GM19372 (cell line): ENCODE results near the gene RAB20.
"Not testable (repeated sequence)": the region's sequence is repeated elsewhere in the genome, so short reads cannot be mapped to it uniquely, and the experiment has no call there.

Experiments
- ATAC-seq: cut with Tn5 transposase; IDR thresholded peaks from one replicate; pipeline ENCODE4 v1.9.1; 2021; ENCODE audit warnings: mild to moderate bottlenecking, low read depth, moderate library complexity; ENCODE audit not compliant: unreplicated experiment

RAB20 gene

DNA sequence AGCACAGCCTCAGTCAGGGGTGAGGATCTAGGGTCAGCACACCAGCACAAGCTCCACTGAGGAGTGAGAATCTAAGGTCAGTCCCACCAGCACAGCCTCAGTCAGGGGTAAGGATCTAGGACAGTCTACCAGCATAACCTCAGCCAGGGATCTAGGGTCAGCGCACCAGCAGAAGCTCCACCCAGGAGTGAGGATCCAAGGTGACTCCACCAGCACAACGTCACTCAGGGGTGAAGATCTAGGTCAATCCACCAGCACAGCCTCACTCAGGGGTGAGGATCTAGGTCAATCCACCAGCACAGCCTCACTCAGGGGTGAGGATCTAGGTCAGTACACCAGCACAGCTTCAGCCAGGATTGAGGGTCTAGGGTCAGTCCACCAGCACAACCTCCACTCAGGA, 64.5 kb downstream of the RAB20 start:
- no peak for ATAC-seq

DNA sequence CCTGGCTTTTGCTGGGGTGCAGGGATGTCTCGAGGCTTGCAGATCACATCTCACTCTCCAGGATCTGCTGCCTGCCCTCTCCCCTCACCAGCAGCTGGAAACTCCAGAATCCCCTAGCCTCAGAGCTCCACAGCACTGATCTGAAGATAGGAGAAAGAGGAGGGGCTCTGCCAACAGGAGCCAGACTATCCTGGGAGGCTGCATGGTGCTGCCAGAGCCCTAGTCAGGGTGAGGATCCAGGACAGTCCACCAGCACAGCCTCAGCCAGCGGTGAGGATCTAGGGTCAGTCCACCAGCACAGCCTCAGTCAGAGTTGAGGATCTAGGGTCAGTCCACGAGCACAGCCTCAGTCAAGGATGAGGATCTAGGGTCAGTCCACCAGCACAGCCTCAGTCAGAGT, 65.2 kb downstream of the RAB20 start:
- no peak for ATAC-seq

DNA sequence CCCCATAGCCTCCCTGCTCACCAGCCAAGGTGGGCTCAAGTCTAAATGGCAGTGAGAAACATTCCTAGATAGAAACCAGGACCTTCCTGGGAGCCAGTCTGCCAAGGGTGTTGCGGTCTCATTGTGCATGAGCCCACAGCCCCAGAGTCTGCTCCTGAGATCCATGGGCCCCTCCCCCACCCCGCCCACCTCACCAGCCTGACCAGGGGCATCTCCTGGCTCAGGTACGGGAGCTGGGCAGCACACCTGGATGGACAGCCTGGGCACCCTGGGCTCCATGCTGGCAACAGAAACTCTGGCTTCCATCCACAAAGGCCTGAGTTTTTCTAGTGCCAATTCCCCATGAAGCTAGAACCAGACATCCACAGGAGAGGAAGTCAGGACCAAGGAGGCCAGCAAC, 65.6 kb downstream of the RAB20 start:
- no peak for ATAC-seq

DNA sequence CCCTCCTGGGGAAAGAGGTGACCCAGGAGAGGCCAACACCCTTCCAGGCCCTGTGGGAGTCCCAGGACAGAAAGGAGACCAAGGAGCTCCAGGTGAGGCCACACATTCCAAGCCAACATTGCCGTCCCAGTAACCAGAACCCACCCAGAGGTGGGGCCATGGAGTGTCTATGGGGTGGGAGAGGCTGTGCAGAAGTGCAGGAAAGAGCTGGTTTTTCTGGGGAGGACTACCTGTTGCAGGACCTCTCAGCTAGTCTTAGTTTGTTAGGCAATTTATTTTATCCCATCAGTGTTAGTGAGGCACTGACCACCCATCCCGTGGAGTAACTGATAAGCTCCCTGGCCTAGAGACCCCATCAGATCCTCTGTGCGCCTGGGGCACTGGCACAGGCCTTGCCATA, 66.1 kb downstream of the RAB20 start:
- ATAC-seq = no peak

DNA sequence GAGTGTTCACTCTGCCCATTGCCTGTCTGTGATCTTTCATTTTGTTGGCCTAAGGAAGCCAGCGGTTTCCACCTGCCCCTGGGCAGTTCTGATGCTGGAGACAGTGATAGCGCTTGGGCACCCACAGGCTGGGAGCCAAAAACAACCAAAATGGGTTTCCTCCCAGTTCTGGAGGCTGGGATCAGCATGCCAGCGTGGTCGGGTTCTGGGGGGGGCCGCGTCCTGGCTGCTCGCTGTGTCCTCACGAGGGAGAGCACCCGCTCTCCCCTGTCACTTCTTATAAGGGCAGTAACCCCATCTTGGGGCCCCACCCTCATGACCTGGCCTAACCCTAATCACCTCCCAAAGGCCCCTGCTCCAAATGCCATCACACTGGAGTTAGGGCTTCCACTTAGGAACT, 67.9 kb downstream of the RAB20 start:
- ATAC-seq = no peak

DNA sequence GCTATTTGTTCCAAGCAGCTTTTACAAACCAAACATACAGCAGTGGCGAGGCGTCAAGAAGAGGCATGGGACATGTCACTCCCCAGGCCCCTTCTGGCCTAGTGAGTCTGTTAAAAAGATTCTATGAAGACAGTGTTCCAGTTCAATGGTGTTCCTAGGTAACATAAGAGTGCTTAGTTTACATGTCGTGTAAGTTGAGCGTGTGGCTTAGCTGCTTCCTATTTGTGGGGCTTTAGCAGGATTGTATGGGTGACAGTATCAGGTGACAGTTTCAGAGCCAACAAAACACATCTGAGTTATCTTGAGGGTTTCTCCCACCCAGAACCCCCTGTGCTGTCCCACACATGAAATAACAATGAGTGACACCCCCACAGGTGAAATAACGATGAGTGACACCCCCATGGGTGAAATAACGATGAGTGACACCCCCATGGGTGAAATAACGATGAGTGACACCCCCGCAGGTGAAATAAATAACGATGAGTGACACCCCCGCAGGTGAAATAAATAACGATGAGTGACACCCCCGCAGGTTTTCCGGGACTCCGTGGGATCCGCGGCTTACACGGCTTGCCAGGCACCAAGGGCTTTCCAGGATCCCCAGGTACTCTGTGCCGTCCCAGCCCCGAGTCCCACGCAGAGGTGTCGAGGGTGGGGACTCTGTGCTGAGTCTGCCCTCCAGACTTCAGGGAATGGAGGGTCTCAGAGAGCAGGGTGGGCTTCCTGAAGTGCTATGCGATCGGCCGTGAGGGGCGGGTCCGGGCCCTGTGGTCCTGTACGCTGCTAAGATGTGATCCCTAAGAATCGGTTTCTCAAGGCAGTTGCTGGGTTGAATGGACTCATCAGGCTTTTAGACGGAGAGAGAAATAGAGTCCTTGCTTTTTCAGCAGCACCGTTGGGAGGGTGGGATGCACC, 68.6 kb downstream of the RAB20 start:
- no peak for ATAC-seq

DNA sequence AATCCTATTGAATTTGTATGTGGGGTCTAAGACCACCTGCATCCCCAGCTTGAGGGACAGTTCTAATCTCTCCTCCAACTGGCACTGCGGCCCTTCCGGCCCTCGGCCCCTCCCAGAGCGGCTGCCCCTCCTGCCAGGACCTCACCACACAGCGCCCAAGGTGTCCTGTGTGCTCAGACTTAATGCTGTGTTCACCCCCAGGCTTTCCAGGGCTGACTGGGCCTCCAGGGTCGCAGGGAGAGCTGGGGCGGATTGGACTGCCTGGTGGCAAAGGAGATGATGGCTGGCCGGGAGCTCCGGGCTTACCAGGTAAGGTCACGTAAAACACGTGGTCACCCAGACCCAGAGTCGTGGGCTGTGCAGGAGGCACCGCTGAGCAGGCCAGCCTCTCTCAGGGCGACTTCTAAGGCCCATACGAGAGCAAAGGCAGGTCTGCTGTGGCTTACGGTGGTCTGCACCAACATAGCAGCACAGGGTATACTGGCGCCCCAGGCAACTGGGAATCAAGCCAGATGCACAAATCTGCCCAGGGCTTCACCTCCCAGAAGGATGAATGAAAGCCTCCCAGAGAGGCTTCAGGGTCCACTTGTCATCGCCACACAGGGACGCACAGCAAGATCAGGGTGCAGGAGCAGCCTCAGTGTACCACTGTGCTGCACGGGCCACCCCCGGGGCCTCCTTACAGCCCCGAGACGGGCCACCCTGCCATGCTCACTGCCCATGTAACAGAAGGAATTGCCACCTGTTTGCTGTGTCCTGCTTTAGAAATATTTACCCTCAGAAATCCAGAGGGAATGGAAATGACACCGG, 69.4 kb downstream of the RAB20 start:
- ATAC-seq = no peak

DNA sequence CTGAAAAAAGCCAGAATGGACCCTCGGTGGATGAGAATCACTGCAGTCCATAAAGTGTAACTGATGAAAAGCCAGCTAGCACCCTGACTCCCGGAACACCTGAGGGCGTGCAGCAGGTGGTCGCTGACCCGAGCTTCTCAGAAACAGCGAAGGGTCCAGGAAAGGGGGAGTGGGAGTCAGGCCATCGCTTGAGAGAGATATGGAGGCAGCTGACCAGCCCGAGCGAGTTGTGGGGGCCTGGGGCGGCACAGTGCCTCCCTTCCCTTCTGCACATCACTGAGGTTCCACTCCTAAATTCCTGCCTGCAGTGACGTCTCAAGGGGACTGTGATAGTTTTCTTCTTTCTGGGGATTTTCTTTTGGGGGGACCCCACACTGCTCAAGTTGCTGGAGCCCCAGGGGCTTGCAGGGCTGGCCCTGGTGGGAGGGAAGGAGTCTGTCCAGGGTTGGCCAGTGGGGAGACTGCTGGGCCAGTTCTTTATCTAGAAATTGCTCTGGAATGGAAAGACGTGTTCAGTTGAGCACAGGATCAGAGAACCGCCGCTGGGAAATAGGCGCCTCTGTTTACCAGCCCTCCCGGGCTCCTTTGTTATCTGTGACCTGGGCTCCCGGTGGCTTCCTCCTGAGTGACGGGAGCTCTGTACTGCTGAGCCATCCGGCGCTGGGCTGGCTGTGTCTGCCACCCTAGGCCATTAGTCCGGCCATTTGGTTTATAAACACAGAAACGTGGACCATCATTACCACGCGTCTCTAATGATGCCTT, 71.3 kb downstream of the RAB20 start:
- ATAC-seq = no peak

DNA sequence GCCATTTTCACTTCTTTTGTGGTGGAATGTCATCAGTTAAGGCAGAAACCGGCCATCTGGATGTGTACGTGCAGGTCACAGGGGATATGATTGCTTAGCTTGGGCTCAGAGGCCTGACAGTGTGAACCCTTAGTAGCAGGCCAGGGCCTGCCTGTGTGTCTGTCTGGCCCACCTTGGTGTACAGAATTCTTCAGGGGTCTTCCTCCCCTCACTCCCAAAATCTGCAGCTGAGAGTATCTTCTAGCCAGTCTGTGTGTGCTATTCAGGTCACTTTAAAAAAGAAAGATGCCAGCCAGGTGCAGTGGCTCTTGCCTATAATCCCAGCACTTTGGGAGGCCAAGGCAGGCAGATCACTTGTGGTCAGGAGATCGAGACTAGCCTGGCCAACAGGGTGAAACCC, 74.6 kb downstream of the RAB20 start:
- not testable (repeated sequence) for ATAC-seq

DNA sequence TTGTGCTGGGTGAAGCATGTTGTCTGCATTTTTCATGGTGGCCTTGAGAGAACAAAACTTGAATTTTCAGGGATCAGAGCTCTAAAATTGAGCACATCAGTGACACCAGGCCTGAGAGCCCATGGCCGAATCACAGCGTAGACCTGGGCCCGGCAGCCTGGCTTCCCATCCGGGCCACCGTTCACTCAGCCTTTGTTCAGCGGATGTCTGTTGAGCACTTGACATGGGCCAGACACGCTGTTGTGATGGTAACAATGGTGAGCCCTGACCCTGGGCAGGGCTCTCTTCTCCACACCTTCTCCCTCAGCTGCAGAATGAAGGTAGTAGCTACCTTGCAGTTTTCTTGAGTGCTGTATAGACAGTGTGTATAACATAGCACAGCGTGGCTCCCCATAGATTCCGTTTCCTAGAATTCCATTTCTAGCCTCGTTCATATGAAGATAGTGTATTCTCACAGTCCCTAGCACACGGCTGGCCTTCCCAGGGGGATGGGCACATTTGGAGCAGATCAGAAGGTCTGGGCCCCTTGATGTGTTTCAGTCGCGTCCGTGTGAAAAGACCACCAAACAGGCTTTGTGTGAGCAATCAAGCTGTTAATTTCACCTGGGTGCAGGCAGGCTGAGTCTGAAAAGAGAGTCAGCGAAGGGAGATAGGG, 75.3 kb downstream of the RAB20 start:
- no peak for ATAC-seq

DNA sequence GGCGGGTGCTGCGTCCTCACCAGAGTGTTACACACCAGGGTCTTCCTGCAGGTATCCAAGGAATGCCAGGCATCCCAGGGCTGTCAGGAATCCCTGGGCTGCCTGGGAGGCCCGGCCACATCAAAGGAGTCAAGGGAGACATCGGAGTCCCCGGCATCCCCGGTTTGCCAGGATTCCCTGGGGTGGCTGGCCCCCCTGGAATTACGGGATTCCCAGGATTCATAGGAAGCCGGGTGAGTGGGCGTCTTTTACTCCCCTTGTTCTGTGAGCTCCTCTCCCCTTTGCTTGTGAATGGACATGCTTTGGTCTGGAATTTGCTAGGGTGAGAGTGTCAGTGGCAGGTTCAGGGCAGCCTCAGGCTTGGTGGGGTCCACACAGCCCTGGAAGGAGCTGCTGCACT, 75.9 kb downstream of the RAB20 start:
- no peak for ATAC-seq

DNA sequence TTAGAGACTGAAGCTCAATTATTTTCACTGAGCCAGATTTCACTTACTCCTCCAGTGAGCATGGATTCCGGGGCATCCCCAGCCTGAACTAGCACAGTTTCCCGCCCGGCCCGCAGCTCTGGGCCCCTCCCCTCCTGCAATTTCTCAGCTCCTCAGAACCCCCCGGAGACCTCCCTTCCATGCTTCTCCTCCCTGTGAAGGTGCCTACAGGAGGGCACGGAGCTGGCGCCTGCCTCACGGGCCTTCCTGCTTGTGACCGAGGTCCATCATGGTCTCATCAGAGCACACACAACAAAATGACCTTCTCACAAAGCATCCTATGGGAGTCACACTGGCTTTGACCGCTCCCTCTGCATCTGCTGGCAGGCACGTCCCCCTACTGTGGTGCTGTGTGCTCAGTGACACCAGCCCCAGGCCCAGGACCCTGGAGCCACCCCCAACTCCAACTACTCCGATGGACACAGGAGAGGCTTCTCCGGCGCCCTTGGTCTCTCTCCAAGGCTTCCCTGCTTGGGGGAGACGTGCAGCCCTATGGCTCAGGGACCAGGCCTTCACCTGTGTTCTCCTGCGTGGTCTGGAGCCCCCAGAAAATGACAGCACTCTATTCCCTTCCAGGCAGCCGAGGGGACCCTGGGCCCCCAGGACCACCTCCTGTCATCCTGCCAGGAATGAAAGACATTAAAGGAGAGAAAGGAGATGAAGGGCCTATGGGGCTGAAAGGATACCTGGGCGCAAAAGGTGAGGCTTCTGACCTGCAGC, 77.1 kb downstream of the RAB20 start:
- no peak for ATAC-seq

DNA sequence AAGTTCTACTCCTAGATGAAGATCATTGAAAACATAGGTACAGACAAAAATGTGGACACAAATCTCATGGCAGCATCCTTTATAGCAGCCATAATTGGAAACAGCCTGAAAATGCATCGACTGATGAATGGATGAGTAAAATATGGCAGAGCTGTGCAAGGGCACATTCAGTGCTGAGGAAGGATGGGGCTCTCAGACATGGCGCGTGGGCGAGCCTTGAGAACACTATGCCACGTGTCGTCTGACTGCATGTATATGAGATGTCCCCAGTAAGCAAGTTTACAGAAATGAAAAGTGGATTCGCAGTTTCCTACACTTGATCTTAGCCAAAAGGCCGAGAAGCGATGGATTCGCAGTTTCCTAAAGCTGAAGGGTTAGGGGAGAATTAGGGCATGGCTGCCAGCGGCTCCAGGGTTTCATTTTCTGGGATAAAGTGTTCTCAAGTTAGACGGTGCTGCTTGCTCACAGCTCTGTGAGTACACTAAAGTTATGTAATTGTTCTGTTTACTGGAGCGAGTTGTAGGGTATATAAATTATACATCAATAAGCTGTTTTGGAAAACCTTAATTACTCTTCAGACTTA, 78.0 kb downstream of the RAB20 start:
- ATAC-seq = no peak

DNA sequence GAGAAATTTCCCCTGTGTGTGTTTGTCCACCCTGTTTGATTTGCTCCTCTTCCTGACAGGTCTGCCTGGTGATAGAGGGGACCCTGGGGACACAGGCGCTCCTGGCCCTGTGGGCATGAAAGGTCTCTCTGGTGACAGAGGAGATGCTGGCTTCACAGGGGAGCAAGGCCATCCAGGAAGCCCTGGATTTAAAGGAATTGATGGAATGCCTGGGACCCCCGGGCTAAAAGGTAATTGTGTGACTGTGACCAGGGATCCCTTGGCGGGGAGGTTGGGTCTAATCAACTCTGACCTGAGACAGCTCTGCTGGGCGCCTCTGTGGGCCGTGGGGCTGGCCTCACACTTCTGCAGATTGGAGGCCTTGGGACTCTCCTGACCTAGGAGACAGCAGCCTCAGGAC, 81.4 kb downstream of the RAB20 start:
- no peak for ATAC-seq

DNA sequence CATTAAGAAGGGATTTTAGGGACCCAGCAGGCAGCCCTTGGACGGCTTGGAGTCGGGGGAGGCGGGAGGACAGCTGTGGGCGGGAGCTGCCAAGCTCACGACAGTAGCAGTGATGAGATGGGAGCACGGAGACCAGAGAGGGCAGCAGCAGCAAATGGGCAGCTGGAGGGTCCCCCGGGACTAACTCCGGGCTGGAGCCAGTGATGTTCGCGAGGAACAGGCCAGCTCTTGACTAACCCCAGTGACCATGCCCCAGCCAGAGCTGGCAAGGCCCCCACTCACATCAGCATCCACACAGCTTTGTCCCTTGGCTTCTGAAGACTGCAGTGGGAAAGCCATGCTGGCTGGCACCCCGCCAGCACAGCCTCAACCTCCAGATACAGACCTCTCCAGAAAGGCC, 81.9 kb downstream of the RAB20 start:
- ATAC-seq = no peak

DNA sequence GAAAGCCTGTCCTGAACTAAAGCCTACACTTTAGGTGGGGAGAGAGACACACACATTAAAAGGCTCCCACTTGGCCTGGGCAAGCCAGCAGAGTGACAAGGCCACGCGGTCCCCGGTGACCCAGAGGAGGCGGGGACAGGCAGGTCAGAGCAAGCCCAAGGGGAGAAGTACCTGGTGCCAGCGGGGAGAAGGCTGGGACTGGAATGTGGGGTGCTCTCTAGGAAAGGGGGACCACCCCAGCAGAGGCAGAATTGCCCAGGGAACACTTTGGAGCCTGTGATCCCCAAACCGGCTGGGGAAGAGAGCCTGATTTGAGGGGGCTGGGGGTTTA, 82.3 kb downstream of the RAB20 start:
- no peak for ATAC-seq

DNA sequence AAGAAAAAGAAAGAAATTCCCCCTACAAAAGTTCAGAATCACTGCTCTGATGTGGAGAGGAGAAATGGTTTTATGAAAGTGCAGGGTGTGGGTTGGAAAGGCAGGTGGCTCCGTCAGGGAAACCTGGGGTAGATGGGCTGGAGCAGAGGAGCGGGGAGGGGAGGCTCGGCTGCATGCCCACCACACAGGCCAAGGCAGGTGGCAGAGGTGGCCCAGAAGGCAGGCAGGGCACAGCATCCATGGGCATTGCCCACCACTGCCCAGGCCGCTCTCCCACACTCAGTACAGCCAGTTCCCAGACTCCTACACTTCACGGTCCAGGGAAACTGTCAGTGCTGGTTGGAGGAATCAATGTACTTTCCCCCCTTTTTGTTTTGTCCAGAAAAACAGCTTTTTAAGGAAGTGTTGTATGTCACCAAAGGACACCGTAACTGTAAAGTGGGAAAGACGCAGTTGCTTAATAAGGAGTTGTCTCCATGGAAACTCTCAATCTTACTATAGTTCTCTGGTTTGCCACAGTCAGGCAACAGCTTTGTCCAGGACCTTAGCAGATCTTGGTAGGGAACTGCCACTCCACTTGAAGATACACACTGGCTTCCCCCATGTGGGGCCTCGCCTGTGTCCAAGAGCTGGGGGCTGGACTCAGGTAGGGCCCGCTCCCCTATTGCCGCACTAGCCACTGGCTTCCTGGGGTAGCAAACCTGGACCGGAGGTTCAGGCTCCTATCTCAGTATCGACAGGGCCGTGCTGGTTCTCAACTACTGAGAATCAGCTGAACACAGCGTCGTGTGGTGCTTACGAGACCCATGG, 82.9 kb downstream of the RAB20 start:
- no peak for ATAC-seq

DNA sequence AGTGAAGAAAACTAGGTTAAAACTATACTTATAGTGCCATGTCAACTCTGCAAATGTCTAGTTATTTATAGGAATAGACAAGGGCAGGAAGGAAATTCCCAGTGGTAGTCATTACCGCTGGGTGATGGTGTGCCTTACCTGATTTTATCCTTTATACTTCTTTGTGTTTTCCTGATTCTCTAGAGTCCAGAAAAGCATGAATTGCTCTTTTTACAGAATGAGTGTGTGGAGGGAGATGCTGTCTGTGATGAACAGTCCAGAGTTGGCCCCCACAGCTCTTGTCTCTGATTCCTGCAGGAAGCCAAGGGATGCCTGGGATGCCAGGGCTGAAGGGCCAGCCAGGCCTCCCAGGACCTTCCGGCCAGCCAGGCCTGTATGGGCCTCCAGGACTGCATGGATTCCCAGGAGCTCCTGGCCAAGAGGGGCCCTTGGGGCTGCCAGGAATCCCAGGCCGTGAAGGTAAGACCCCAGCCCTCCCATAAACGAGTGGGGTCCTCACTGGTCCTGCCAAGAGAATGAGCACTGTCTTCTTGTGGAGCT, 83.7 kb downstream of the RAB20 start:
- no peak for ATAC-seq

DNA sequence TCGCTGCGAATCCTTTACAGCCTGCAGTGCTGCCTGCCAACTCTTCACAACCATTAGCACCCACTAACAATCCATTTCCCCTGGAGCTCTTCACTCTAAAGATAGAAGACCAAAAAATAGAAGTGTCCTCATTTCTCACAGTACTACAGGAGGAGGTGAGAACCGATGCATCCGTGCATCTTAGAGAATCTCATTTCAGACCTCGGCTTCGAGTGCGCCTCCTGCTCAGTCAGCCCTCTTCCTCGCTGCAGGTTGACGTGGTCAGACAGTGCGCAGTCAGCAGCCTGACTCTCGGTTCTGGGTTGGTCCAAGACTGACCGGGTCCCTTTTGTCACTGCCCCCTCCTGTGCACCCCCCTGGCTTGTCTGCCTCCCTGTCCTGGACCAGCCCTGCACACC, 85.3 kb downstream of the RAB20 start:
- no peak for ATAC-seq
